Duodenal mucosa (tissue), 2 donors: ENCODE data around the gene TMTC3.
"Not testable (repeated sequence)": the region's sequence is repeated elsewhere in the genome, so short reads cannot be mapped to it uniquely, and the experiment has no call there.

ENCODE experiments used
- H3K27ac ChIP-seq: one replicate; pipeline ENCODE4 v1.7.0; 2013; ENCODE audit warnings: low read depth, low read length
- H3K27me3 ChIP-seq, 2 donors: one replicate each; pipeline ENCODE4 v1.7.0; 2013; ENCODE audit warnings: low read length in 2 of 2, control low read depth in 1 of 2; ENCODE audit not compliant: insufficient read depth in 2 of 2, control insufficient read depth in 1 of 2
- H3K36me3 ChIP-seq, 2 donors: one replicate each; pipeline ENCODE4 v1.7.0; 2013; ENCODE audit warnings: low read length in 2 of 2, control low read depth in 1 of 2; ENCODE audit not compliant: insufficient read depth in 2 of 2, control insufficient read depth in 1 of 2
- H3K4me1 ChIP-seq, 2 donors: one replicate each; pipeline ENCODE4 v1.7.0; 2013; ENCODE audit warnings: low read length in 2 of 2, control low read depth in 1 of 2; ENCODE audit not compliant: insufficient read depth in 2 of 2, control insufficient read depth in 1 of 2
- H3K4me3 ChIP-seq, 2 donors: one replicate each; pipeline ENCODE4 v1.7.0; 2013; ENCODE audit warnings: low read length in 2 of 2, low read depth in 1 of 2
- H3K9ac ChIP-seq, 2 donors: one replicate each; pipeline ENCODE4 v1.7.0; 2013; ENCODE audit warnings: low read length in 2 of 2, low read depth in 1 of 2
- H3K9me3 ChIP-seq, 2 donors: one replicate each; pipeline ENCODE4 v1.7.0; 2013; ENCODE audit warnings: low read length in 2 of 2, control low read depth in 1 of 2; ENCODE audit not compliant: control insufficient read depth in 1 of 2

Gene TMTC3

DNA sequence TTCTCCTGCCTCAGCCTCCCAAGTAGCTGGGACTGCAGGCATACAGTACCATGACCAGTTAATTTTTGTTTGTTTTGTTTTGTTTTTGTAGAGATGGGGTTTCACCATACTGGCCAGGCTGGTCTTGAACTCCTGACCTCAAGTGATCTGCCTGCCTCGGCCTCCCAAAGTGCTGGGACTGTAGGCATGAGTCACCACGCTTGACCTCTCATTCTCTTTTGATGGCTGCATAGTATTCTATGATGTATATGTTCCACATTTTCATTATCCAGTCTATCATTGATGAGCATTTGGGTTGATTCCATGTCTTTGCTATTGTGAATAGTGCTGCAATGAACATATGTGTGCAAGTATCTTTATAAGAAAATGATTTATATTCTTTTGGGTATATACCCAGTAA lies 8.9 kb upstream of the TMTC3 start:
- H3K27ac ChIP-seq, H3K4me1 ChIP-seq, H3K36me3 ChIP-seq, H3K9ac ChIP-seq, H3K4me3 ChIP-seq, H3K27me3 ChIP-seq, H3K9me3 ChIP-seq: not testable (repeated sequence)

DNA sequence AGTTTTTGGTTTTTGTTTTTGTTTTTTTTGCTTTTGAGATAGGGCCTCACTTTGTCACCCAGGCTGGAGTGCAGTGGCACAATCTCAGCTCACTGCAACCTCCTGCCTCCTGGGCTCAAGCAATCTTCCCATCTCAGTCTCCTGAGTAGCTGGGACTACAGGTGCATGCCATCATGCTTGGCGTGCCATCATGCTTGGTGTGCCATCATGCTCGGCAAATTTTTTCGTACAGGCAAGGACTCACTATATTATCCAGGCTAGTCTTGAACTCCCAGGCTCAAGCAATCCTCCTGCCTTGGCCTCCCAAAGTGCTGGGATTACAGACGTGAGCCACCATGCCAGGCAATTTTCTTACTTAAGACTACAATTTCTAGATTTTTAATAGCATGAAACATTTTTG lies 2.4 kb upstream of the TMTC3 start:
- H3K36me3 ChIP-seq, H3K4me3 ChIP-seq, H3K27me3 ChIP-seq, H3K9me3 ChIP-seq, H3K9ac ChIP-seq, H3K27ac ChIP-seq: not testable (repeated sequence)
- peaks cover 17 to 18% of the 10 kb centered on the region in 2 donors for H3K4me1 ChIP-seq

DNA sequence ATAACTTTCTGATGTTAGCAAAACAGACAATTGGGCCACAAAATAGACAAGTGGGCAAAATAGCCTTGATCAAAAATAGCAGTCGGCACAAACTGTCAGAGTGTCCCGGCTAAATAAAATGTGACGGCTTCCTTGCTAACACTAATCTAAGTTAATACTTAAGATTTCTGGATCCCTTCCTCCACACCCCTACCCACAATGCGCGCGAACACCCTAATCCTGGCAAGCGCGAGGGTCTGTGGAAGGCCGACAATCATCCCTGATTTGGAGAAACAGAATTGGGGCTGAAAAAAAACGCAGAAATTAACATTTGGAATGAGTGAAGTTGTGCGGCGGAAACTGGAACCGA lies 708 bp upstream of the TMTC3 start:
- Histone ChIP-seq H3K27ac (peak overlapping the region; percentile 13), H3K4me1 (peaks cover 27 to 34% of the 10 kb centered on the region in 2 donors), H3K9ac (peak overlapping the region; percentile 83 to 85), H3K9me3 (no peaks in the 10 kb centered on the region), H3K4me3 (peak overlapping the region; percentile 92 to 97), H3K27me3 (no peaks in the 10 kb centered on the region), H3K36me3 (no peaks in the 10 kb centered on the region)

DNA sequence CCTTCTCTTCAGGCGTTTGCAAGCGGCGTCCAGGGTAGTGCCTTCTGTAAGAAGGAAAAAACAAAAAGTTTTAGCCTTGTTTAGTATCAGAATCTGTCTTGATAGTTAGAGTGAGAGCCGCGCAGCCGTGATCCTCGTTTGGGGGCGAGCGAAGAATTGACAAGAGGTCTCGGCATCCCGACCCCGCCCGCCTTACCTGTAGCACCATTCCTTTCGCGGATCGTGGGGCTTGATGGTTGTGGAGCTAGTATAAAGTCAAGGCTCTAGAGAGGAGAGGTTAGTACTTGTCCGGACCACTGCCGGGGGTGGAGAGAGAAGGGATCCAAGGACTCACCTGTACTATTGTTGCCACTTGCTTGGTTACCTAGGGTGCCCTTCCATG lies 494 bp downstream of the TMTC3 start:
- H3K27ac ChIP-seq: no peak overlapping the region
- H3K9ac ChIP-seq: peak overlapping the region; percentile 80 to 81
- peak overlapping the region; percentile 92 to 97 for H3K4me3 ChIP-seq
- no peaks in the 10 kb centered on the region for H3K36me3 ChIP-seq
- H3K9me3 ChIP-seq: no peaks in the 10 kb centered on the region
- peaks cover 27 to 34% of the 10 kb centered on the region in 2 donors for H3K4me1 ChIP-seq
- no peaks in the 10 kb centered on the region for H3K27me3 ChIP-seq

DNA sequence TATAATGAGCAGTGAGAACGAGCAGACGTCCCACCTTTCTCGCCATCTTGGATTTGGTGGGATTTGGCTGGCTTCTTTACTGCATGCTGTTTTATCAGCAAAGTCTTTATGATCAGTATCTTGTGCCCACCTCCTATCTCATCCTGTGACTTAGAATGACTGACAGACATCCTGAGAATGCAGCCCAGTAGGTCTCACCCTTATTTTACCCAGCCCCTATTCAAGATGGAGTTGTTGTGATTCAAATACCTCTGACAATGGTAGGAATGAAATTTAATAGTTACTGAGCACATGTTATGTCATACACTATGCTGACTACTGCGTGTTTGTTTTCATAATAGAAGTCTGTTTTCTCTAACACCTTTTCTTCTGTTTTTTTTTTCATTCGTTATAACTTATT lies 1.9 kb downstream of the TMTC3 start:
- H3K4me1 ChIP-seq: peaks cover 27 to 34% of the 10 kb centered on the region in 2 donors
- no peaks in the 10 kb centered on the region for H3K9me3 ChIP-seq
- H3K36me3 ChIP-seq: no peaks in the 10 kb centered on the region
- H3K4me3 ChIP-seq: no peak overlapping the region
- H3K9ac ChIP-seq: no peak overlapping the region
- no peak overlapping the region for H3K27ac ChIP-seq
- no peaks in the 10 kb centered on the region for H3K27me3 ChIP-seq

DNA sequence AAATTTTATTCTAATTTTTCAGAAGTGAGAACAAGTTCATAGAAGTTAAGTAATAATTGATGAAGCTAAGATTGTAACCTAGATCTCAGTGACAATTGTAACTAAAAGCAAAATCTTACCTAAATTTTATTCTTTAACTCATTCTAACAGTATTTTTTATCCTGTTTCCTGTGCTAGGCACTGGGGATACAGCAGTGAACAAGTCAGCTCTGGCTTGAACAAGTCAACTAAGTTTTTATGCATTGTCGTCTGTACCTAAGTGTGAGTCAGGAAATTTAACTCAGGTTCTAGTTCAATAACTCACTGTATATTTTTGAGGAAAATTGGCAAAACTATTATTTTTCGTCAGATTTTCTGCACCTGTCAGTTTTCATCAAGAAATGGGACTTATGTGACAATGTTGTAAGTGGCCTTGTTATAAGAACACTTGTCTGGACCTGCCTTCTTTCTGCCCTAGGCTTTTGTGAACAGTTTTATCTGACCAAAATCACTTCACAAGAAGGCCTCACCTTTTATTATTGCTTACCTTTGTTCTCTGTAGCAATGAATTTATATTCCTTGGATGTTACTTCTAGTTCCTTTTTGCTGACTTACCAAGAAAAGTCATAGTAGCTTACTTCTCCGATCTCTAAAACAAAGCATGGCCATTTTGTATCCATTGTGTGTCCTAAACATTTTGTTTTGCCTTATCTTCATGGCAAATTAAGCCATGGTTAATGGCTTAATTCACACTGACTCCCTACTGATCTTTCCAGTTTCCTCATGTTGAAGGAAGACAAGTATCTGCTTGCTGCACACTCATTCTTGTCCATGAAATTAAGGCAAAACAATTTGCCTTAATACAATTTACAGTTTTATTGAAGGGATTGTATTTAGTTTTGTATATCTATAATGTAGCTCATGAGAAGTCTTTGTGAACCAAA lies 2.7 kb downstream of the TMTC3 start:
- Histone ChIP-seq H3K4me1 (peaks cover 27 to 34% of the 10 kb centered on the region in 2 donors), H3K27ac (no peak overlapping the region), H3K9ac (no peak overlapping the region), H3K27me3 (no peaks in the 10 kb centered on the region), H3K4me3 (no peak overlapping the region), H3K9me3 (no peaks in the 10 kb centered on the region), H3K36me3 (no peaks in the 10 kb centered on the region)

DNA sequence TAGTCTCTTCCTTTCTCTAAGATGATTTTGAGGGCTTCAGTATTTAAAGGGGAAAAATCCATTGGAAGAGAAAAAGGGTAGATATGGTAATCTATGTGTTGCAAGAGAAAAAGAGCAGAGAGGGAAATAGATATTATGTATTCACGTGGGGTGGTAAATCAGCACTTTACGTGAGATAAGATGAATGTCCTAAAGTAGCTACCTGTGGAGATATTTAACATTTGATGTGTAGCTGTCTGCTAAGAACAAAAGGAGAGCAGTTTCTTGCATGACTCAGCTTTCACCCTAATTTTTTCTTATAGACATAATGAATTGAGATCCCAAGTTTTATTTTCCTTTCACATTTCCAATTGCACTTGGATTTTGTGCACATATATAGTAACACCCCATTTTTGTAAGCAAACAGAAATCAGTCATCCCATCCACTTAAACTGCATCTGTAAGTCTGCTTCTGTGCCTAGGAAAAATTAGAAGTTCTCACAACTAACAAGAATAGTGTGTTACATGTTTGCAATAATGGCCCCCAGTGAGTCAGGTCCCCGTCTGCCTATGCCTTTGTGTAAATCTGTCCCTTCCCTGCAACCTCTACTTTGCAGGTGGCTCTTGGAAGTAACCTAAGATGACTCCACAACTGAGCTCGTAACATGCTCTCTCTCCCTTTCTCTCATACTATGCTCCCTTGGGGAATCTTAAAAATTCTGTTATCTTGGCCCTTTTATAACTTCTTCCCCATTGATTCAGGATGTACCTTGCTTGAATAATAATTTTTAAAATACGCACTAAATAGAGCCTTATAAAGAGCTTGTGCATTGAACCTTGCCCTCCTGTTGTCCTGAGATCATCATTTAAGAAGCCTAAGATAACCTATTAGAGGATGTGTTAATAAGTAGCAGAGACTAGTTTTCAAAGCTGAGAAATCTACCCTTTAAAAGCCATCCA lies 3.7 kb downstream of the TMTC3 start:
- Histone ChIP-seq H3K4me1 (peaks cover 27 to 34% of the 10 kb centered on the region in 2 donors), H3K9me3 (no peaks in the 10 kb centered on the region), H3K27ac (no peak overlapping the region), H3K36me3 (no peaks in the 10 kb centered on the region), H3K27me3 (no peaks in the 10 kb centered on the region), H3K4me3 (no peak overlapping the region), H3K9ac (no peak overlapping the region)

DNA sequence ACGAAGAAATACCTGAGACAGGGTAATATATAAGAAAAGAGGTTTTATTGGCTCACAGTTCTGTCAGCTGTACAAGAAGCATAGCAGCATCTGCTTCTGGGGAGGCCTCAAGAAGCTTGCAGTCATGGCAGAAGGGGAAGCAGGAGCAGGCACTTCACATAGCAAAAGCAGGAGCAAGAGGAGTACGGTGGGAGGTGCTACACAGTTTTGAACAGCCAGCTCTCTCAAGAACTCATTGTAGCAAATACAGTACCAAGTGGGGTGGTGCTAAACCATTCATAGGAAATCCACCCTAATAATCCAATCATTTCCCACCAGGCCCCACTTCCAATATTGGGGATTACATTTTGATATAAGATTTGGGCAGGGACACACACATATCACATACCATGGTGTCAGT lies 8.0 kb downstream of the TMTC3 start:
- no peak overlapping the region for H3K4me3 ChIP-seq
- no peak overlapping the region for H3K9ac ChIP-seq

DNA sequence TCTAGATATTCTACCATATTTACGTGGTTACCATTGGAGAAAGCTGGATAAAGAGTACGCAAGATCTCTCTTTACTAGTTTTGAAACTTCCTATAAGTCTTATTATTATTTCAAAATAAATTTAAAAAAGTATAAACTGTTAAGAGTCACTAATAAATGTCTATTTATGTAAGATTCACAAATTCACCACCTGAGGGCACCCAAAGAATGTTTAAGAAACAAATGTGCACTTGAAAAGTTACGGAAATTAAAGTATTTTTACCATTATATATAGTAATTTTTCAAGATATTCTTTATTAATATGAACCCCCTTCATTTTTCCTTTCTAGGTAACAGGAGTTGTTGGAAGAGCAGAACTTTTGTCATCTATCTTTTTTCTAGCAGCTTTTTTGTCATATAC lies 11.9 kb downstream of the TMTC3 start:
- Histone ChIP-seq H3K4me1 (no peaks in the 10 kb centered on the region), H3K9ac (no peak overlapping the region), H3K9me3 (no peaks in the 10 kb centered on the region), H3K27ac (no peak overlapping the region), H3K36me3 (no peaks in the 10 kb centered on the region), H3K4me3 (no peak overlapping the region), H3K27me3 (no peaks in the 10 kb centered on the region)

More for the DNA sequence above, 8.0 kb downstream of the TMTC3 start:
- peaks cover 9 to 12% of the 10 kb centered on the region in 2 donors for H3K4me1 ChIP-seq
- no peaks in the 10 kb centered on the region for H3K9me3 ChIP-seq
- no peaks in the 10 kb centered on the region for H3K27me3 ChIP-seq
- H3K36me3 ChIP-seq: no peaks in the 10 kb centered on the region
- H3K27ac ChIP-seq: no peak overlapping the region

DNA sequence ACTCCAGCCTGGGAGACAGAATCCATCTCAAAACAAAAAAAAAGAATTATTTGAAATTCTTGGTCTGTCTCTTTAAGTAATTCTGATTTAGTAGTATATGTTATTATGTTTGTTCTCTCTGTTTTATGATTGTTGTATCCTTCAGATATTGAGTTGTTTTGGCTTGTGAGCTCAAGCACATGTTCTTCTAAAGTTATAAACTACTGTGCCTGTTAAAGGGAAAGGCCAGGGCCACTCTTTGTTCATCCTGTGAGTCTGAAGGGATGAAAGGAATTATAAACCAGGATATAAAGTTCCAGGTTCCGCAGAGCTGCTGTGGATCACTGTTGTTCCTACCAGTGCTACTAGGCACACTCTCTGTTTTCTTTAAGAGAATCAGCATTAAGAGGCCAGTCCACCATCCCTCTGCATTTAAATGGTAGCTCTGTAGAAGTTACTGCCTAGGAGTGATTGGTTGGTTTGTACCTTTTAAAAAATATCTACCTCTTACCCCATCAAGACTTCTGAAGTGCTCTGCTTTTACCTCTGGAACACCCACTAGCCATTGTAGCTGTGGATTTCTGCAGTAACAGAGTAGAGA lies 14.1 kb downstream of the TMTC3 start:
- H3K27ac ChIP-seq: no peak overlapping the region
- H3K4me1 ChIP-seq: no peaks in the 10 kb centered on the region
- no peak overlapping the region for H3K9ac ChIP-seq
- no peak overlapping the region for H3K4me3 ChIP-seq
- peaks cover 0 to 2% of the 10 kb centered on the region in 2 donors for H3K36me3 ChIP-seq
- no peaks in the 10 kb centered on the region for H3K27me3 ChIP-seq
- no peaks in the 10 kb centered on the region for H3K9me3 ChIP-seq
